ENCODE data around the gene SLC2A13.
"Not testable (repeated sequence)": the region's sequence is repeated elsewhere in the genome, so short reads cannot be mapped to it uniquely, and the experiment has no call there.

SLC2A13 gene

GRCh38 chr12:39798429-39798828 is 307.5 kb downstream of the SLC2A13 start:
- no peak for DNase-seq

- DNase-seq = no peak
These were observed 310.4 kb downstream of the SLC2A13 start for GRCh38 chr12:39795481-39795880.

GRCh38 chr12:39792938-39793337 is 312.9 kb downstream of the SLC2A13 start:
- DNase-seq = no peak

- DNase-seq = no peak
These were observed 317.6 kb downstream of the SLC2A13 start for GRCh38 chr12:39788239-39788638.

GRCh38 chr12:39785814-39786213 is 320.1 kb downstream of the SLC2A13 start:
- DNase-seq = not testable (repeated sequence)

- no peak for DNase-seq
These were observed 323.8 kb downstream of the SLC2A13 start for GRCh38 chr12:39782026-39782545.

- DNase-seq = no peak
These were observed 324.9 kb downstream of the SLC2A13 start for GRCh38 chr12:39780913-39781446.

GRCh38 chr12:39780411-39780912 is 325.4 kb downstream of the SLC2A13 start:
- no peak for DNase-seq

- DNase-seq = no peak
These were observed 326.0 kb downstream of the SLC2A13 start for GRCh38 chr12:39779768-39780340.

GRCh38 chr12:39777465-39777864 is 328.4 kb downstream of the SLC2A13 start:
- no peak for DNase-seq

GRCh38 chr12:39773266-39773665 is 332.6 kb downstream of the SLC2A13 start:
- no peak for DNase-seq

- no peak for DNase-seq
These were observed 333.0 kb downstream of the SLC2A13 start for GRCh38 chr12:39772821-39773259.

- DNase-seq = no peak
These were observed 334.4 kb downstream of the SLC2A13 start for GRCh38 chr12:39771456-39771855.

- DNase-seq = no peak
These were observed 340.8 kb downstream of the SLC2A13 start for GRCh38 chr12:39764944-39765560.

- DNase-seq = no peak
These were observed 342.1 kb downstream of the SLC2A13 start for GRCh38 chr12:39763890-39764169.

GRCh38 chr12:39763071-39763889 is 342.6 kb downstream of the SLC2A13 start:
- DNase-seq = no peak

GRCh38 chr12:39755478-39755877 is 350.4 kb downstream of the SLC2A13 start:
- DNase-seq = no peak

- no peak for DNase-seq
These were observed 353.3 kb downstream of the SLC2A13 start for GRCh38 chr12:39752482-39753137.

- not testable (repeated sequence) for DNase-seq
These were observed 359.7 kb downstream of the SLC2A13 start for GRCh38 chr12:39746151-39746550.

- no peak for DNase-seq
These were observed 362.2 kb downstream of the SLC2A13 start for GRCh38 chr12:39743655-39744054.

GRCh38 chr12:39736406-39736805 is 369.5 kb downstream of the SLC2A13 start:
- DNase-seq = no peak

GRCh38 chr12:39723831-39724230 is 382.1 kb downstream of the SLC2A13 start:
- DNase-seq = peak; percentile 94

- no peak for DNase-seq
These were observed 383.4 kb downstream of the SLC2A13 start for GRCh38 chr12:39722504-39722903.

Measured in GOT3 (cell line).